Neural progenitor cell (in vitro differentiated cells): ENCODE data around the gene IL17D. TPM values are rescaled to one million over a fixed set of nuclear protein-coding genes. Genes with fewer than 3 reads are reported as not detected.

Experiments used
- DNase-seq: peaks from one replicate; pipeline ENCODE4 v3.0.0-alpha.2; 2016; ENCODE audit warnings: low spot score
- H2AFZ ChIP-seq: fragments of 200-600 bp; sonication (generic); replicated peaks from 2 replicates; pipeline ENCODE4 v1.6.1; 2016; ENCODE audit warnings: antibody characterized with exemption
- H3F3A ChIP-seq: fragments of 200-600 bp; sonication (generic); 2 replicates; pipeline ENCODE4 v1.6.1; 2016; ENCODE audit warnings: antibody characterized with exemption, low read depth
- H3K27ac ChIP-seq: fragments of 200-600 bp; sonication (generic); 2 replicates; pipeline ENCODE4 v1.5.1; 2016; ENCODE audit warnings: mild to moderate bottlenecking
- H3K27me3 ChIP-seq: fragments of 200-600 bp; sonication (generic); 2 replicates; pipeline ENCODE4 v1.6.1; 2016; ENCODE audit warnings: mild to moderate bottlenecking, moderate library complexity
- H3K36me3 ChIP-seq: fragments of 200-600 bp; sonication (generic); 2 replicates; pipeline ENCODE4 v1.5.1; 2016
- H3K4me1 ChIP-seq: fragments of 200-600 bp; sonication (generic); 2 replicates; pipeline ENCODE4 v1.6.1; 2016; ENCODE audit warnings: mixed run types
- H3K4me2 ChIP-seq: fragments of 200-600 bp; sonication (generic); 2 replicates; pipeline ENCODE4 v1.6.1; 2016
- H3K4me3 ChIP-seq: fragments of 200-600 bp; sonication (generic); 2 replicates; pipeline ENCODE4 v1.5.1; 2016
- H3K79me2 ChIP-seq: fragments of 200-600 bp; sonication (generic); 2 replicates; pipeline ENCODE4 v1.6.1; 2016; ENCODE audit warnings: low read depth
- H3K9ac ChIP-seq: fragments of 200-600 bp; sonication (generic); 2 replicates; pipeline ENCODE4 v1.6.1; 2016
- H3K9me3 ChIP-seq: fragments of 200-600 bp; sonication (generic); 2 replicates; pipeline ENCODE4 v1.5.1; 2016; ENCODE audit warnings: low read depth
- H4K20me1 ChIP-seq: fragments of 200-600 bp; sonication (generic); 2 replicates; pipeline ENCODE4 v1.6.1; 2016; ENCODE audit warnings: low read depth
- H3K27ac Mint-ChIP-seq: 3 replicates; pipeline ENCODE4 v1.8.0; 2021; ENCODE audit warnings: mixed read lengths
- H3K27me3 Mint-ChIP-seq: 2 replicates; pipeline ENCODE4 v1.8.0; 2022; ENCODE audit warnings: low read depth, mild to moderate bottlenecking, inconsistent platforms, moderate library complexity, mixed read lengths; ENCODE audit not compliant: insufficient read depth
- H3K36me3 Mint-ChIP-seq: 3 replicates; pipeline ENCODE4 v1.8.0; 2021; ENCODE audit warnings: mixed read lengths
- H3K4me1 Mint-ChIP-seq: 3 replicates; pipeline ENCODE4 v1.8.0; 2021; ENCODE audit warnings: mixed read lengths
- H3K4me3 Mint-ChIP-seq: 3 replicates; pipeline ENCODE4 v1.8.0; 2021; ENCODE audit warnings: mild to moderate bottlenecking, moderate library complexity, mixed read lengths
- H3K9me3 Mint-ChIP-seq: 3 replicates; pipeline ENCODE4 v1.8.0; 2020; ENCODE audit warnings: mixed read lengths
- EZH2 ChIP-seq: fragments of 200-600 bp; sonication (generic); IDR thresholded peaks from 2 replicates; pipeline ENCODE4 v1.6.1; 2017; ENCODE audit warnings: antibody characterized with exemption, mild to moderate bottlenecking, moderate library complexity
- EZH2phosphoT487 ChIP-seq: fragments of 200-600 bp; sonication (generic); IDR thresholded peaks from 2 replicates; pipeline ENCODE4 v1.6.1; 2017; ENCODE audit warnings: antibody characterized with exemption
- total RNA-seq: library from RNA; depleted of rRNA; stranded (reverse); fragments of >200 nt; gene quantifications from 2 replicates; pipeline ENCODE4 v1.2.3, GENCODE V29; 2015; ENCODE audit warnings: low replicate concordance
- TF ChIP-seq, protein P1 (sequence below): fragments of 200-600 bp; sonication (generic); IDR thresholded peaks from 2 replicates; pipeline ENCODE4 v1.5.1; 2017; ENCODE audit warnings: antibody characterized with exemption, mild to moderate bottlenecking

Gene IL17D
- total RNA-seq, 1 donor from 2014 or later = 1.4 TPM

DNA sequence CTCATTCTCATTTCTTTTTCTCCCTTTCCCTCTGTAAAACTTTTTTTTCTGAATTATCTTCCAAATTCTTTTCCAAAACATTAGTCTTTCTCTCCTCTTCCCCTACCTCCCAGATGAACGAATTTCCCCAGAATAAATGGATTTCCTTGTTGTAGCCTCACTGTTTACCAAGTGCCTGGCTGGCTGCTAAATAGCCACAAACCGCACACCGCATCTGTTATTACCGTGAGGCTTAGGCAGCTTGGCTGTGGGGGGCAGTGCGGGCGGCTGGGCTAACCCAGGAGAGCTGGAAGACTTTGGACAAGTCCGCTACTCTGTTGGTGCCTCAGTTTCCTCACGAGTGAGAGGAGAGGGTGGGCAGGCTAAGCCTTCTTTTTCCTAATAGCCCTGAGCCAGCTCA lies 10.7 kb downstream of the IL17D start:
- H3K9me3 Mint-ChIP-seq = no peaks in the 10 kb centered on the region
- H3K36me3 Mint-ChIP-seq = no peaks in the 10 kb centered on the region
- H3K79me2 ChIP-seq = no peaks in the 10 kb centered on the region
- no peaks in the 10 kb centered on the region for H3K9me3 ChIP-seq
- H3K4me3 Mint-ChIP-seq = no peak overlapping the region
- H3K4me3 ChIP-seq = no peak overlapping the region
- H3K4me1 Mint-ChIP-seq = peaks cover 38% of the 10 kb centered on the region
- peaks cover 29% of the 10 kb centered on the region for H3F3A ChIP-seq
- no peaks in the 10 kb centered on the region for H4K20me1 ChIP-seq
- DNase-seq = no peak
- no peak overlapping the region for H2AFZ ChIP-seq
- no peak overlapping the region for H3K9ac ChIP-seq
- no peak overlapping the region for H3K4me2 ChIP-seq
- no peak overlapping the region for H3K27ac ChIP-seq
- H3K27ac Mint-ChIP-seq = no peak overlapping the region
- no peaks in the 10 kb centered on the region for H3K36me3 ChIP-seq
- no peaks in the 10 kb centered on the region for H3K27me3 ChIP-seq
- H3K4me1 ChIP-seq = peaks cover 44% of the 10 kb centered on the region
- peaks cover 20% of the 10 kb centered on the region for H3K27me3 Mint-ChIP-seq
- TF ChIP-seq EZH2 = no peak
- TF ChIP-seq, protein P1, sequence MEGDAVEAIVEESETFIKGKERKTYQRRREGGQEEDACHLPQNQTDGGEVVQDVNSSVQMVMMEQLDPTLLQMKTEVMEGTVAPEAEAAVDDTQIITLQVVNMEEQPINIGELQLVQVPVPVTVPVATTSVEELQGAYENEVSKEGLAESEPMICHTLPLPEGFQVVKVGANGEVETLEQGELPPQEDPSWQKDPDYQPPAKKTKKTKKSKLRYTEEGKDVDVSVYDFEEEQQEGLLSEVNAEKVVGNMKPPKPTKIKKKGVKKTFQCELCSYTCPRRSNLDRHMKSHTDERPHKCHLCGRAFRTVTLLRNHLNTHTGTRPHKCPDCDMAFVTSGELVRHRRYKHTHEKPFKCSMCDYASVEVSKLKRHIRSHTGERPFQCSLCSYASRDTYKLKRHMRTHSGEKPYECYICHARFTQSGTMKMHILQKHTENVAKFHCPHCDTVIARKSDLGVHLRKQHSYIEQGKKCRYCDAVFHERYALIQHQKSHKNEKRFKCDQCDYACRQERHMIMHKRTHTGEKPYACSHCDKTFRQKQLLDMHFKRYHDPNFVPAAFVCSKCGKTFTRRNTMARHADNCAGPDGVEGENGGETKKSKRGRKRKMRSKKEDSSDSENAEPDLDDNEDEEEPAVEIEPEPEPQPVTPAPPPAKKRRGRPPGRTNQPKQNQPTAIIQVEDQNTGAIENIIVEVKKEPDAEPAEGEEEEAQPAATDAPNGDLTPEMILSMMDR = no peak
- TF ChIP-seq EZH2phosphoT487 = no peak

GRCh38 chr13:20714563-20715329 lies 11.2 kb downstream of the IL17D start:
- DNase-seq = no peak
- Histone ChIP-seq H3K36me3 (no peaks in the 10 kb centered on the region), H3K79me2 (no peaks in the 10 kb centered on the region), H4K20me1 (no peaks in the 10 kb centered on the region), H3K4me2 (no peak overlapping the region), H2AFZ (no peak overlapping the region), H3K9me3 (no peaks in the 10 kb centered on the region), H3K27me3 (peaks cover 2% of the 10 kb centered on the region), H3F3A (peaks cover 29% of the 10 kb centered on the region), H3K4me3 (no peak overlapping the region), H3K9ac (no peak overlapping the region), H3K4me1 (peaks cover 44% of the 10 kb centered on the region), H3K27ac (no peak overlapping the region)
- Mint-ChIP-seq H3K4me3 (no peak overlapping the region), H3K4me1 (peaks cover 38% of the 10 kb centered on the region), H3K27ac (no peak overlapping the region), H3K9me3 (no peaks in the 10 kb centered on the region), H3K36me3 (no peaks in the 10 kb centered on the region), H3K27me3 (peaks cover 20% of the 10 kb centered on the region)
- TF ChIP-seq EZH2phosphoT487 = no peak
- TF ChIP-seq, protein P1 = no peak
- no peak for TF ChIP-seq EZH2

DNA sequence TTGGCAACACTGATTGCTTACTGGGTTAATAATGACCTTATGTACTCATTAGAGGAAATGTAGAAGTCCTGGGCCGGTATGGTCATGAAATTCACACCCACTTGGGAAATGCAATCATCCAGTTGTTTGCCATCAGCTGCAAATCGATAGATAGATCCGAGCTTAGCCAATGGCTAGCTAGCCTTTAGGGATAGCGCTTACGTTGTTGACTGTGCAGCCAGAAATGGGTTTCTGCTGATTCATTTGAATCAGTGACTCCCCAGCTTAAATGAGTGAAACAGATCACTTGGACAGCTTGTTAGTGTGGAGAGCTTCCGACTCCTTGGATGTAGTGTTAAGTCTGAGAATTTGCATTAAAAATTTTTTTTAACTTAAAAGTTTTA lies 11.8 kb downstream of the IL17D start:
- no peaks in the 10 kb centered on the region for H3K36me3 ChIP-seq
- H4K20me1 ChIP-seq = no peaks in the 10 kb centered on the region
- peaks cover 44% of the 10 kb centered on the region for H3K4me1 ChIP-seq
- Mint-ChIP-seq H3K9me3 (no peaks in the 10 kb centered on the region), H3K27ac (no peak overlapping the region), H3K36me3 (no peaks in the 10 kb centered on the region), H3K27me3 (peaks cover 20% of the 10 kb centered on the region), H3K4me3 (no peak overlapping the region), H3K4me1 (peaks cover 38% of the 10 kb centered on the region)
- no peak overlapping the region for H3K4me2 ChIP-seq
- TF ChIP-seq, protein P1 = no peak
- TF ChIP-seq EZH2phosphoT487 = no peak
- H2AFZ ChIP-seq = no peak overlapping the region
- no peak overlapping the region for H3K4me3 ChIP-seq
- H3F3A ChIP-seq = peaks cover 29% of the 10 kb centered on the region
- H3K27me3 ChIP-seq = peaks cover 7% of the 10 kb centered on the region
- H3K9me3 ChIP-seq = no peaks in the 10 kb centered on the region
- H3K9ac ChIP-seq = no peak overlapping the region
- no peak for DNase-seq
- no peak overlapping the region for H3K27ac ChIP-seq
- H3K79me2 ChIP-seq = no peaks in the 10 kb centered on the region
